Astrocyte (in vitro differentiated cells and primary cell): ENCODE results near the gene KCNG4. TPM values are rescaled to one million over a fixed set of nuclear protein-coding genes. Genes with fewer than 3 reads are reported as not detected.
A peak's percentile ranks its signal among the peaks of the same experiment; 100 is the strongest.

Experiments used
- DNase-seq: peaks from one replicate; pipeline ENCODE4 v3.0.0-alpha.2; 2010; ENCODE audit warnings: low read depth
- FAIRE-seq: peaks from 2 replicates; lab custom pipeline; 2011; peaks lifted over from hg19 to GRCh38; lab: Jason Lieb, UNC
- H2AFZ ChIP-seq: 2 replicates; pipeline ENCODE4 v1.6.0; 2012; ENCODE audit warnings: low read depth, low read length, inconsistent platforms
- H3K27ac ChIP-seq: 2 replicates; pipeline ENCODE4 v1.5.1; 2011; ENCODE audit warnings: low read depth, low read length, inconsistent platforms
- H3K27me3 ChIP-seq: 2 replicates; pipeline ENCODE4 v1.6.0; 2011; ENCODE audit warnings: low read length, inconsistent platforms; ENCODE audit not compliant: insufficient read depth
- H3K36me3 ChIP-seq: 2 replicates; pipeline ENCODE4 v1.5.1; 2011; ENCODE audit warnings: low read length, inconsistent platforms; ENCODE audit not compliant: insufficient read depth
- H3K4me1 ChIP-seq: 2 replicates; pipeline ENCODE4 v1.5.1; 2011; ENCODE audit warnings: low read length, inconsistent platforms; ENCODE audit not compliant: insufficient read depth
- H3K4me2 ChIP-seq: 2 replicates; pipeline ENCODE4 v1.6.0; 2012; ENCODE audit warnings: low read length, inconsistent platforms
- H3K4me3 ChIP-seq: 2 replicates; pipeline ENCODE4 v1.5.1; 2011; ENCODE audit warnings: low read depth, mild to moderate bottlenecking, low read length, inconsistent platforms; ENCODE audit not compliant: insufficient read depth
- H3K79me2 ChIP-seq: 2 replicates; pipeline ENCODE4 v1.6.0; 2012; ENCODE audit warnings: mild to moderate bottlenecking, low read length, inconsistent platforms; ENCODE audit not compliant: insufficient read depth
- H3K9ac ChIP-seq: 2 replicates; pipeline ENCODE4 v1.6.0; 2012; ENCODE audit warnings: mild to moderate bottlenecking, low read length, inconsistent platforms
- H3K9me3 ChIP-seq: 2 replicates; pipeline ENCODE4 v1.5.1; 2012; ENCODE audit warnings: low read depth, mild to moderate bottlenecking, low read length, inconsistent platforms; ENCODE audit not compliant: insufficient read depth
- H4K20me1 ChIP-seq: 2 replicates; pipeline ENCODE4 v1.6.0; 2012; ENCODE audit warnings: low read length, inconsistent platforms; ENCODE audit not compliant: insufficient read depth
- H3K27ac Mint-ChIP-seq: one replicate; pipeline ENCODE4 v1.8.0; 2021; ENCODE audit warnings: mild to moderate bottlenecking, mixed read lengths; ENCODE audit not compliant: unreplicated experiment
- H3K27me3 Mint-ChIP-seq: one replicate; pipeline ENCODE4 v1.8.0; 2021; ENCODE audit warnings: low read depth, mixed read lengths; ENCODE audit not compliant: unreplicated experiment
- H3K36me3 Mint-ChIP-seq: one replicate; pipeline ENCODE4 v1.8.0; 2021; ENCODE audit warnings: low read depth, mixed read lengths; ENCODE audit not compliant: unreplicated experiment
- H3K4me1 Mint-ChIP-seq: one replicate; pipeline ENCODE4 v1.8.0; 2021; ENCODE audit warnings: low read depth, mixed read lengths; ENCODE audit not compliant: unreplicated experiment
- H3K4me3 Mint-ChIP-seq: one replicate; pipeline ENCODE4 v1.8.0; 2021; ENCODE audit warnings: mild to moderate bottlenecking, moderate library complexity, mixed read lengths; ENCODE audit not compliant: unreplicated experiment
- H3K9me3 Mint-ChIP-seq: one replicate; pipeline ENCODE4 v1.8.0; 2021; ENCODE audit warnings: mild to moderate bottlenecking, mixed read lengths; ENCODE audit not compliant: unreplicated experiment
- CTCF ChIP-seq: IDR thresholded peaks from 2 replicates; pipeline ENCODE4 v1.5.1; 2011; ENCODE audit warnings: low read depth, mild to moderate bottlenecking, inconsistent platforms, low read length, moderate library complexity; ENCODE audit not compliant: insufficient read depth
- EZH2 ChIP-seq: IDR thresholded peaks from 2 replicates; pipeline ENCODE4 v1.6.1; 2012; ENCODE audit warnings: mild to moderate bottlenecking, low read length, inconsistent platforms; ENCODE audit not compliant: insufficient read depth
- total RNA-seq: library from RNA; stranded (reverse); gene quantifications from 2 replicates; pipeline ENCODE4 v1.2.1, GENCODE V29; 2021

The KCNG4 gene
- total RNA-seq, 1 donor from 2014 or later = not detected

GRCh38 chr16:84186685-84187437 lies 53.0 kb downstream of the KCNG4 start, which contains the start of gene TAF1C:
Gene TAF1C (minus strand): TSS chr16:84187057. CDS start chr16:84184988, 2,069 bp downstream.
- Mint-ChIP-seq H3K27me3 (peaks cover 3% of the 10 kb centered on the region), H3K4me3 (peak within 1 kb of the TSS; percentile 94), H3K36me3 (peaks cover 9% of the 10 kb centered on the region), H3K9me3 (no peaks in the 10 kb centered on the region), H3K4me1 (peaks cover 3% of the 10 kb centered on the region), H3K27ac (peak within 1 kb of the TSS; percentile 69)
- peaks cover 43% of the 10 kb centered on the region for H3K79me2 ChIP-seq
- peak within 1 kb of the TSS; percentile 92 for H3K9ac ChIP-seq
- peak within 1 kb of the TSS; percentile 86 for H3K4me3 ChIP-seq
- H3K27ac ChIP-seq = peak within 1 kb of the TSS; percentile 48
- H3K4me1 ChIP-seq = peaks cover 5% of the 10 kb centered on the region
- H3K27me3 ChIP-seq = no peaks in the 10 kb centered on the region
- peaks cover 3% of the 10 kb centered on the region for H3K36me3 ChIP-seq
- peak within 1 kb of the TSS; percentile 97 for H2AFZ ChIP-seq
- peaks cover 28% of the 10 kb centered on the region for H4K20me1 ChIP-seq
- no peak for FAIRE-seq
- DNase-seq = peak; percentile 80
- H3K9me3 ChIP-seq = no peaks in the 10 kb centered on the region
- peak within 1 kb of the TSS; percentile 84 for H3K4me2 ChIP-seq
- peak; percentile 78 for TF ChIP-seq CTCF
- no peak for TF ChIP-seq EZH2

GRCh38 chr16:84184775-84185174 lies 55.0 kb downstream of the KCNG4 start:
- Histone ChIP-seq H4K20me1 (peaks cover 28% of the 10 kb centered on the region), H3K4me2 (no peak overlapping the region), H3K79me2 (peaks cover 43% of the 10 kb centered on the region), H3K27me3 (no peaks in the 10 kb centered on the region), H3K4me1 (peaks cover 5% of the 10 kb centered on the region), H2AFZ (no peak overlapping the region), H3K4me3 (no peak overlapping the region), H3K9ac (no peak overlapping the region), H3K36me3 (peaks cover 3% of the 10 kb centered on the region), H3K27ac (no peak overlapping the region), H3K9me3 (no peaks in the 10 kb centered on the region)
- H3K36me3 Mint-ChIP-seq = peaks cover 9% of the 10 kb centered on the region
- TF ChIP-seq CTCF = no peak
- TF ChIP-seq EZH2 = no peak
- peaks cover 3% of the 10 kb centered on the region for H3K4me1 Mint-ChIP-seq
- peak overlapping the region; percentile 2 for H3K27ac Mint-ChIP-seq
- no peak for DNase-seq
- no peaks in the 10 kb centered on the region for H3K9me3 Mint-ChIP-seq
- peak overlapping the region; percentile 94 for H3K4me3 Mint-ChIP-seq
- H3K27me3 Mint-ChIP-seq = peaks cover under 1% of the 10 kb centered on the region
- FAIRE-seq = no peak
